A673 (cell line): ENCODE data around the gene F2. TPM values are rescaled to one million over a fixed set of nuclear protein-coding genes. Genes with fewer than 3 reads are reported as not detected.

Source experiments
- BruUV-seq: library from RNA; stranded (reverse); fragments of 400-500 nt; replicated peaks from 2 replicates; lab custom pipeline; 2021; lab: Mats Ljungman, UMichigan
- CTCF ChIA-PET: fragments of 300-600 bp; sonication (Branson Sonifier 250); formaldehyde crosslinking; loops from one replicate; lab custom pipeline; 2022; ENCODE audit warnings: antibody characterized with exemption; lab: Charles Lee
- POLR2A ChIA-PET: fragments of 300-600 bp; sonication (Branson Sonifier 250); formaldehyde crosslinking; loops from one replicate; lab custom pipeline; 2022; ENCODE audit warnings: antibody characterized with exemption; ENCODE audit not compliant: low non-redundant PET; lab: Charles Lee
- DNase-seq: peaks from one replicate; pipeline ENCODE4 v3.0.0-alpha.2; 2015; ENCODE audit warnings: low spot score
- H3K27ac ChIP-seq: fragments of 200-600 bp; sonication (generic); 2 replicates; pipeline ENCODE4 v1.5.1; 2016; ENCODE audit warnings: mixed run types, low read depth, mild to moderate bottlenecking, mixed read lengths, antibody characterized with exemption, low read length; ENCODE audit not compliant: poor library complexity, severe bottlenecking
- H3K27me3 ChIP-seq: fragments of 200-600 bp; sonication (generic); replicated peaks from 2 replicates; pipeline ENCODE4 v1.6.1; 2017; ENCODE audit warnings: mixed run types, low read depth, mild to moderate bottlenecking, mixed read lengths, antibody characterized with exemption, low read length; ENCODE audit not compliant: insufficient read depth, poor library complexity
- H3K36me3 ChIP-seq: fragments of 200-600 bp; sonication (generic); 2 replicates; pipeline ENCODE4 v1.6.1; 2016; ENCODE audit warnings: mixed run types, mild to moderate bottlenecking, mixed read lengths, antibody characterized with exemption, low read length; ENCODE audit not compliant: insufficient read depth, poor library complexity, severe bottlenecking
- H3K4me1 ChIP-seq: fragments of 200-600 bp; sonication (generic); 2 replicates; pipeline ENCODE4 v1.6.1; 2017; ENCODE audit warnings: mixed run types, mild to moderate bottlenecking, mixed read lengths, antibody characterized with exemption, low read length; ENCODE audit not compliant: insufficient read depth, poor library complexity, severe bottlenecking
- H3K4me3 ChIP-seq: fragments of 200-600 bp; sonication (generic); 2 replicates; pipeline ENCODE4 v1.5.1; 2016; ENCODE audit warnings: low read depth, mixed run types, mild to moderate bottlenecking, mixed read lengths, low read length; ENCODE audit not compliant: poor library complexity, severe bottlenecking
- H3K9me3 ChIP-seq: fragments of 200-600 bp; sonication (generic); 2 replicates; pipeline ENCODE4 v1.6.1; 2016; ENCODE audit warnings: mixed run types, low read depth, mild to moderate bottlenecking, mixed read lengths, antibody characterized with exemption, low read length; ENCODE audit not compliant: poor library complexity, severe bottlenecking
- EZH2 ChIP-seq: fragments of 200-600 bp; sonication (generic); IDR thresholded peaks from 2 replicates; pipeline ENCODE4 v1.6.1; 2017; ENCODE audit warnings: borderline replicate concordance, low read depth, mild to moderate bottlenecking, mixed read lengths, antibody characterized with exemption, low read length; ENCODE audit not compliant: poor library complexity, severe bottlenecking
- intact Hi-C: fragments of 100-400 bp; cut with micrococcal nuclease; formaldehyde crosslinking; loops from one replicate; pipeline ENCODE4 v1.10.0; 2022; ENCODE audit not compliant: unreplicated experiment
- total RNA-seq: library from RNA; stranded (reverse); gene quantifications from 2 replicates; pipeline ENCODE4 v1.2.3, GENCODE V29; 2021
- TF ChIP-seq, protein P1 (sequence below): fragments of 300-800, 200-600 bp; sonication (generic); conservative IDR thresholded peaks from 2 replicates; pipeline ENCODE4 v1.5.1; 2017; ENCODE audit warnings: low read depth, mild to moderate bottlenecking, antibody characterized with exemption, low read length, moderate library complexity, mixed read lengths

Gene F2
- total RNA-seq, 1 experiment from 2014 or later: not detected

DNA sequence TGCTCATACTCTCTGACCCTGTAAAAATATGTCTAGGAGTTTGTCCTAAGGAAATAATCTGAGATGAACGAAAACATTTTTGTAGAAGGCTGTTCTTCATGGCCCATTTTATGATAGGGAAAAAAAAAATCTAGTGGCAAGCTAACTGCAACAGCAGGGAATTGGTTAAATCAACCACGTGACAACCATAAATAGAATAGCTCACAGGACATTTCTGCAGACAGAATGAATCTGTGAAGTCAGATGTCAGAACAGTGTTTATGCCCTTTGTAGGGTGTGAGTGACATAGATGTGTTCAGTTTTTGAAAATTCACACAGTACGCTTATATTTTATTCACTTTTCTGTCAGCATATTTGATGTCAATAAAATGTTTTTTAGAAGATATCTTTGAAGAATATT is 34.6 kb upstream of the F2 start:
- intact Hi-C loops: no loop called here
- Histone ChIP-seq H3K9me3 (no peaks in the 10 kb centered on the region), H3K36me3 (peaks cover 25% of the 10 kb centered on the region), H3K27ac (no peak overlapping the region), H3K4me3 (no peak overlapping the region), H3K4me1 (no peaks in the 10 kb centered on the region), H3K27me3 (no peaks in the 10 kb centered on the region)
- TF ChIP-seq, protein P1, sequence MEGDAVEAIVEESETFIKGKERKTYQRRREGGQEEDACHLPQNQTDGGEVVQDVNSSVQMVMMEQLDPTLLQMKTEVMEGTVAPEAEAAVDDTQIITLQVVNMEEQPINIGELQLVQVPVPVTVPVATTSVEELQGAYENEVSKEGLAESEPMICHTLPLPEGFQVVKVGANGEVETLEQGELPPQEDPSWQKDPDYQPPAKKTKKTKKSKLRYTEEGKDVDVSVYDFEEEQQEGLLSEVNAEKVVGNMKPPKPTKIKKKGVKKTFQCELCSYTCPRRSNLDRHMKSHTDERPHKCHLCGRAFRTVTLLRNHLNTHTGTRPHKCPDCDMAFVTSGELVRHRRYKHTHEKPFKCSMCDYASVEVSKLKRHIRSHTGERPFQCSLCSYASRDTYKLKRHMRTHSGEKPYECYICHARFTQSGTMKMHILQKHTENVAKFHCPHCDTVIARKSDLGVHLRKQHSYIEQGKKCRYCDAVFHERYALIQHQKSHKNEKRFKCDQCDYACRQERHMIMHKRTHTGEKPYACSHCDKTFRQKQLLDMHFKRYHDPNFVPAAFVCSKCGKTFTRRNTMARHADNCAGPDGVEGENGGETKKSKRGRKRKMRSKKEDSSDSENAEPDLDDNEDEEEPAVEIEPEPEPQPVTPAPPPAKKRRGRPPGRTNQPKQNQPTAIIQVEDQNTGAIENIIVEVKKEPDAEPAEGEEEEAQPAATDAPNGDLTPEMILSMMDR: no peak
- TF ChIP-seq EZH2: no peak
- DNase-seq: no peak
- no TSS peak for BruUV-seq
- CTCF ChIA-PET: no interaction called here
- POLR2A ChIA-PET: no interaction called here

DNA sequence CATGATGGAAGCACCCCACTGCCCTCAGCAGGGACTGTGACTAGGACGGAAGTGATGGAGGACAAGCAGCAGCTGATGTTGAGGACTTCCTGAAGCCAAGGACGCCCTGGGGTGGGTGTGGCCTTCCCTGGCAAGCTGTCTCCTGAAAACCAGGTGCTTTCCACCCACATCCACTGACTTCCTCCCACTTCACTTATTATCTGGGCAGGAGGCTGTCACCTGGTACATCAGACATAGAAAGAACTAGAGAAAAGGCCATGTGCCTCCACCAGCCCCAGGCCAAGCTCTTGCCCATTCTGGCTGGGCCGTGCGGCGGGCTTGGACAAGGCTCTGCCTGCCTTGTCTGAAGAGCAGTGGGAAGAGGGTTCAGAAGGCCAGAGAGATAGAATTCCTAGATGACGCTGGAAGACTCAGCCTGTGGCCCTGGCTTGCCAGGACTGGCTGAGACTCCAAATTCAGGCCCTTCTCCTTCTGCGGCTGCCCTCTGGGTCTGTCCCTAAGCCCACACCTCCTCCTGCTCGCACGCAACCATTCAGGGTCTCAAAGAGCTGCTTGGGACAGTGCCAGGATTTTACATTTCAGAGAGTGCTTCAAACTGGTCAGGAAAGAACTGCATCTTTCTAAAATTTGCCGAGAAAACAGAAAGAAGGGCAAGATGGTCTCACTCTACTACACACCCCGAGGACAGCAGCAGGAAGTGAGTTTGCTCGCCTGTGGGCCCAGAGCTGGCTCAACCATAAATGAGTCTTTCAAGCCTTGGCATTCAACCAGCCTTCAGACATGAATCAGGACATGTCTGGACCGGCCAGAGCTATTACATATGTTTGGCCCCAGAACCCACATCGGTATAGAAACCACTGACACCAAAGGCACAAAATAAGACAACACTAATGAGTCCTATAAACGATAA is 31.9 kb upstream of the F2 start:
- Histone ChIP-seq H3K27ac (no peak overlapping the region), H3K4me1 (no peaks in the 10 kb centered on the region), H3K4me3 (no peak overlapping the region), H3K27me3 (no peaks in the 10 kb centered on the region), H3K36me3 (peaks cover 4% of the 10 kb centered on the region), H3K9me3 (no peaks in the 10 kb centered on the region)
- CTCF ChIA-PET: interaction anchor here (0.6 kb wide), 2 partner anchors 96 to 281 kb away, joined by 3 to 5 read pairs; no protein-coding TSS in a partner anchor
- intact Hi-C loops: no loop called here
- no peak for TF ChIP-seq EZH2
- TF ChIP-seq, protein P1: no peak
- POLR2A ChIA-PET: interaction anchor here (0.6 kb wide), 1 partner anchor 442 kb away, joined by 3 read pairs; no protein-coding TSS in a partner anchor
- BruUV-seq: no TSS peak
- no peak for DNase-seq

DNA sequence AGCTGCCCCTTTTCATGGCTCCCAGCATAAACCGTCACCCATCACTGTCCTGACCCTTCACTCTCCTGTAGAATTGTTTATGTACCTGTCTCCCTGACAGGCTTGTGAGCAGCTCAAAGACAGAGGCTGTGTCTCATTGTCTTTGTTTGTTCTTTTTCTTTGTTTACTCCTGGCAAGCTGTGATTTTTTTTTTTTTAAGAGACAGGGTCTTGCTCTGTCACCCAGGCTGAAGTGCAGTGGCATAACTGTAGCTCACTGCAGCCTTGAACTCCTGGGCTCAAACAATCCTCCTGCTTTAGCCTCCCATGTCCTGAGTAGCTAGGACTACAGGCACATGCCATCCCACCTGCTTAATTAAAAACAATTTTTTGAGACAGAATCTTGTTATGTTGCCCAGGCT is 28.3 kb upstream of the F2 start:
- Histone ChIP-seq H3K4me1 (no peaks in the 10 kb centered on the region), H3K27ac (no peak overlapping the region), H3K9me3 (no peaks in the 10 kb centered on the region), H3K36me3 (peaks cover 23% of the 10 kb centered on the region), H3K27me3 (no peaks in the 10 kb centered on the region), H3K4me3 (no peak overlapping the region)
- CTCF ChIA-PET: interaction anchor here (0.5 kb wide), 1 partner anchor 677 kb away, joined by 3 read pairs; no protein-coding TSS in a partner anchor
- POLR2A ChIA-PET: no interaction called here
- TF ChIP-seq EZH2: no peak
- TF ChIP-seq, protein P1: no peak
- intact Hi-C loops: no loop called here
- BruUV-seq: no TSS peak
- DNase-seq: no peak
